Measurements from ENCODE around the gene GOLGA2. TPM values are rescaled to one million over a fixed set of nuclear protein-coding genes. Genes with fewer than 3 reads are reported as not detected.

Gene GOLGA2
- total and polyA plus RNA-seq, 2 donors (not counting 1 experiment from before 2014, with no cell fraction given): 23.2 to 87.3 TPM

- Mint-ChIP-seq H3K27ac (no peak overlapping the region), H3K9me3 (ENCODE audit: insufficient read depth) (no peaks in the 10 kb centered on the region), H3K4me3 (no peak overlapping the region), H3K27me3 (peaks cover 20% of the 10 kb centered on the region), H3K4me1 (peaks cover 8% of the 10 kb centered on the region)
- POLR2A ChIA-PET: interaction anchor here (0.6 kb wide), 1 partner anchor 952 kb away, joined by 6 read pairs; no protein-coding TSS in a partner anchor
- intact Hi-C loops (cut with micrococcal nuclease): no loop called here
- Histone ChIP-seq H3K4me1 (ENCODE audit: control insufficient read depth in 2 of 2, insufficient read depth in 2 of 2, low read length in 2 of 2) (peaks cover 7 to 13% of the 10 kb centered on the region in 2 donors), H4K20me1 (ENCODE audit: control insufficient read depth, insufficient read depth, low read length, poor library complexity, severe bottlenecking) (no peaks in the 10 kb centered on the region), H3K27ac (ENCODE audit: low read length in 2 of 2) (no peak overlapping the region), H3K27me3 (replicated peaks in 1 of 4; ENCODE audit: control extremely low read depth in 1 of 4, control insufficient read depth in 3 of 4, insufficient read depth in 4 of 4, low read length in 3 of 4) (peaks cover 0 to 16% (median 0%) of the 10 kb centered on the region in 4 experiments), H2AFZ (ENCODE audit: insufficient read depth, low read depth, low read length, poor library complexity, severe bottlenecking) (no peak overlapping the region), H3K36me3 (replicated peaks in 1 of 2; ENCODE audit: control extremely low read depth in 1 of 2, control insufficient read depth in 1 of 2, extremely low read depth in 1 of 2, insufficient read depth in 2 of 2, low read length in 1 of 2) (no peaks in the 10 kb centered on the region), H3K9ac (ENCODE audit: low read length) (no peak overlapping the region), H3K79me2 (ENCODE audit: control insufficient read depth, insufficient read depth, low read length) (no peaks in the 10 kb centered on the region), H3K4me2 (replicated peaks; ENCODE audit: low read depth, low read length, poor library complexity, severe bottlenecking) (no peak overlapping the region), H3K9me3 (ENCODE audit: control extremely low read depth in 1 of 3, control insufficient read depth in 2 of 3, insufficient read depth in 1 of 3, low read length in 2 of 3) (peaks cover 0 to 6% (median 0%) of the 10 kb centered on the region in 3 donors), H3K4me3 (ENCODE audit: control extremely low read depth in 1 of 5, extremely low read depth in 1 of 5, insufficient read depth in 1 of 5, low read depth in 2 of 5, low read length in 4 of 5) (no peak overlapping the region)
- WGBS (ENCODE audit: insufficient coverage): 80% methylated on average over 12 of the region's 12 CpGs
- DNase-seq (no peak), ATAC-seq (ENCODE audit: low read depth) (no peak)
- CTCF ChIA-PET: no interaction called here
- TF ChIP-seq CTCF (IDR thresholded peaks at IDR 0.05) (no peak), EZH2 (IDR thresholded peaks at IDR 0.05; ENCODE audit: borderline replicate concordance, insufficient read depth, low read depth, low read length, poor library complexity, severe bottlenecking) (no peak)
These were observed 61.9 kb downstream of the GOLGA2 start for GRCh38 chr9:128213746-128214497.

DNA sequence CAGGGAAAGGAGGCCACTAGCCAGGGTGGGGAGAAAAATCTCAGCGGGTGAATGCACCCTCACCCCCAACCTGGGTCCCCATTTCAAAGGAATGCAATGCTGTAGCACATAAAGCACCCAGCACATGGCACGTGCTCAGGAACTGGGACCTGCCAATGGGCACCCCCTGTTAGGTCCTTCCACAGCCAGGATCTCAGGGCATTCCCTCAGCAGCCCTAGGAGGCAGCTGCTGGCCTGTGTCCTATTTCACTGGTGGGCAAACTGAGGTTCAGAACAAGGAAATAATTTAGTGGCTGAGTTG, 63.9 kb downstream of the GOLGA2 start:
- Mint-ChIP-seq H3K9me3 (ENCODE audit: insufficient read depth) (no peaks in the 10 kb centered on the region), H3K27me3 (peaks cover 30% of the 10 kb centered on the region), H3K4me3 (no peak overlapping the region), H3K4me1 (no peaks in the 10 kb centered on the region), H3K27ac (no peak overlapping the region)
- H3K27me3 ChIP-seq (replicated peaks in 1 of 4; ENCODE audit: control extremely low read depth in 1 of 4, control insufficient read depth in 3 of 4, insufficient read depth in 4 of 4, low read length in 3 of 4): peaks cover 0 to 16% (median 0%) of the 10 kb centered on the region in 4 experiments
- H3K4me1 ChIP-seq (ENCODE audit: control insufficient read depth in 2 of 2, insufficient read depth in 2 of 2, low read length in 2 of 2): no peaks in the 10 kb centered on the region
- POLR2A ChIA-PET: no interaction called here
- no peak overlapping the region for H3K27ac ChIP-seq (ENCODE audit: low read length in 2 of 2)
- H3K9ac ChIP-seq (ENCODE audit: low read length): no peak overlapping the region
- WGBS (ENCODE audit: insufficient coverage): 93% methylated on average over 1 of the region's 2 CpGs
- H3K9me3 ChIP-seq (ENCODE audit: control extremely low read depth in 1 of 3, control insufficient read depth in 2 of 3, insufficient read depth in 1 of 3, low read length in 2 of 3): no peaks in the 10 kb centered on the region
- H4K20me1 ChIP-seq (ENCODE audit: control insufficient read depth, insufficient read depth, low read length, poor library complexity, severe bottlenecking): no peaks in the 10 kb centered on the region
- H3K4me3 ChIP-seq (ENCODE audit: control extremely low read depth in 1 of 5, extremely low read depth in 1 of 5, insufficient read depth in 1 of 5, low read depth in 2 of 5, low read length in 4 of 5): no peak overlapping the region
- no peak overlapping the region for H2AFZ ChIP-seq (ENCODE audit: insufficient read depth, low read depth, low read length, poor library complexity, severe bottlenecking)
- H3K36me3 ChIP-seq (replicated peaks in 1 of 2; ENCODE audit: control extremely low read depth in 1 of 2, control insufficient read depth in 1 of 2, extremely low read depth in 1 of 2, insufficient read depth in 2 of 2, low read length in 1 of 2): no peaks in the 10 kb centered on the region
- H3K79me2 ChIP-seq (ENCODE audit: control insufficient read depth, insufficient read depth, low read length): no peaks in the 10 kb centered on the region
- DNase-seq (no peak), ATAC-seq (ENCODE audit: low read depth) (no peak)
- TF ChIP-seq CTCF (IDR thresholded peaks at IDR 0.05): no peak
- no peak for TF ChIP-seq EZH2 (IDR thresholded peaks at IDR 0.05; ENCODE audit: borderline replicate concordance, insufficient read depth, low read depth, low read length, poor library complexity, severe bottlenecking)
- CTCF ChIA-PET: interaction anchor here (0.7 to 1.4 kb wide), 2 partner anchors 38 to 862 kb away, joined by 3 to 5 read pairs; no protein-coding TSS in a partner anchor
- H3K4me2 ChIP-seq (replicated peaks; ENCODE audit: low read depth, low read length, poor library complexity, severe bottlenecking): no peak overlapping the region
- intact Hi-C loops (cut with micrococcal nuclease): no loop called here
